Loucy (cell line): ENCODE measurements around the gene CALCA.

ENCODE experiments used
- H2AFZ ChIP-seq: fragments of 200-600 bp; sonication (generic); 2 replicates; pipeline ENCODE4 v1.6.0; 2016; ENCODE audit warnings: antibody characterized with exemption, mild to moderate bottlenecking, low read length, moderate library complexity
- H3F3A ChIP-seq: fragments of 200-600 bp; 2 replicates; pipeline ENCODE4 v1.6.0; 2016; ENCODE audit warnings: antibody characterized with exemption, low read depth, mild to moderate bottlenecking
- H3K27me3 ChIP-seq: fragments of 200-600 bp; sonication (generic); 2 replicates; pipeline ENCODE4 v1.6.1; 2014; ENCODE audit warnings: low read length, mild to moderate bottlenecking; ENCODE audit not compliant: insufficient read depth, poor library complexity, severe bottlenecking
- H3K36me3 ChIP-seq: fragments of 200-600 bp; sonication (generic); 2 replicates; pipeline ENCODE4 v1.6.1; 2016; ENCODE audit warnings: low read length; ENCODE audit not compliant: insufficient read depth
- H3K4me1 ChIP-seq: fragments of 200-600 bp; sonication (generic); 2 replicates; pipeline ENCODE4 v1.5.1; 2014; ENCODE audit warnings: low read length, mild to moderate bottlenecking; ENCODE audit not compliant: insufficient read depth, poor library complexity, severe bottlenecking
- H3K4me2 ChIP-seq: fragments of 200-600 bp; sonication (generic); 2 replicates; pipeline ENCODE4 v1.6.0; 2014; ENCODE audit warnings: antibody characterized with exemption, low read length, low read depth, mild to moderate bottlenecking; ENCODE audit not compliant: poor library complexity, severe bottlenecking
- H3K4me3 ChIP-seq: fragments of 200-600 bp; sonication (generic); 2 replicates; pipeline ENCODE4 v1.5.1; 2014; ENCODE audit warnings: low read length, mild to moderate bottlenecking, mixed read lengths; ENCODE audit not compliant: poor library complexity, severe bottlenecking
- H3K79me2 ChIP-seq: fragments of 200-600 bp; sonication (generic); 2 replicates; pipeline ENCODE4 v1.6.1; 2014; ENCODE audit warnings: low read length; ENCODE audit not compliant: insufficient read depth
- H3K9ac ChIP-seq: fragments of 200-600 bp; sonication (generic); 2 replicates; pipeline ENCODE4 v1.6.0; 2014; ENCODE audit warnings: mild to moderate bottlenecking, low read depth, low read length, moderate library complexity; ENCODE audit not compliant: poor library complexity, severe bottlenecking
- H3K9me2 ChIP-seq: fragments of 200-600 bp; sonication (generic); replicated peaks from 2 replicates; pipeline ENCODE4 v1.6.1; 2016; ENCODE audit warnings: low read depth, low read length, mixed read lengths
- H3K9me3 ChIP-seq: fragments of 200-600 bp; sonication (generic); 2 replicates; pipeline ENCODE4 v1.6.1; 2014; ENCODE audit warnings: mild to moderate bottlenecking, antibody characterized with exemption, low read length, low read depth; ENCODE audit not compliant: insufficient read depth
- H4K20me1 ChIP-seq: fragments of 200-600 bp; sonication (generic); 2 replicates; pipeline ENCODE4 v1.6.0; 2014; ENCODE audit warnings: antibody characterized with exemption, low read length, mild to moderate bottlenecking; ENCODE audit not compliant: insufficient read depth, poor library complexity, severe bottlenecking
- CTCF ChIP-seq: fragments of 200-600 bp; sonication (generic); conservative IDR thresholded peaks from 2 replicates; pipeline ENCODE4 v1.5.1; 2014; ENCODE audit warnings: mild to moderate bottlenecking, antibody characterized with exemption, low read length
- EZH2phosphoT487 ChIP-seq: fragments of 200-600 bp; IDR thresholded peaks from 2 replicates; pipeline ENCODE4 v1.6.1; 2018; ENCODE audit warnings: antibody characterized with exemption, mild to moderate bottlenecking, moderate library complexity, borderline replicate concordance

The CALCA gene

GRCh38 chr11:14924318-14924717 lies 47.8 kb downstream of the CALCA start:
- H3F3A ChIP-seq = no peaks in the 10 kb centered on the region
- H3K4me1 ChIP-seq = no peaks in the 10 kb centered on the region
- no peaks in the 10 kb centered on the region for H3K36me3 ChIP-seq
- H3K9me3 ChIP-seq = no peaks in the 10 kb centered on the region
- H3K4me3 ChIP-seq = no peak overlapping the region
- TF ChIP-seq EZH2phosphoT487 (no peak), CTCF (no peak)
- H4K20me1 ChIP-seq = no peaks in the 10 kb centered on the region
- H3K27me3 ChIP-seq = no peaks in the 10 kb centered on the region
- H3K9me2 ChIP-seq = no peaks in the 10 kb centered on the region
- no peaks in the 10 kb centered on the region for H3K79me2 ChIP-seq
- no peak overlapping the region for H2AFZ ChIP-seq
- no peak overlapping the region for H3K4me2 ChIP-seq
- no peak overlapping the region for H3K9ac ChIP-seq
